ENCODE data around the gene KCNIP4.

- TF ChIP-seq GABPA (IDR thresholded peaks at IDR 0.05; ENCODE audit: low read depth) = no peak
- TF ChIP-seq CTCF (IDR thresholded peaks at IDR 0.05; ENCODE audit: insufficient read depth, low read length) = no peak
- no peak for TF ChIP-seq POLR2AphosphoS5 (IDR thresholded peaks at IDR 0.05; ENCODE audit: low read depth)
Measured at GRCh38 chr4:20805716-20806115, 1142.9 kb downstream of the KCNIP4 start.

Data from HL-60 (cell line).